Activated naive CD4-positive, alpha-beta T cell treated with anti-CD3 and anti-CD28 coated beads for 36 hours (primary cell): ENCODE data around the gene LELP1. TPM values are rescaled to one million over a fixed set of nuclear protein-coding genes. Genes with fewer than 3 reads are reported as not detected.

Experiments used
- CTCF ChIA-PET: fragments of 350-600 bp; sonication (Branson Sonifier 250); formaldehyde crosslinking; loops from one replicate; lab custom pipeline; 2021; ENCODE audit warnings: antibody characterized with exemption; lab: Charles Lee
- DNase-seq: peaks from one replicate; pipeline ENCODE4 v3.0.0-alpha.2; 2020
- H3K27ac Mint-ChIP-seq: one replicate; pipeline ENCODE4 v1.8.0; 2021; ENCODE audit warnings: mild to moderate bottlenecking, mixed read lengths
- H3K27me3 Mint-ChIP-seq: one replicate; pipeline ENCODE4 v1.8.0; 2021; ENCODE audit warnings: low read depth, mixed read lengths
- H3K36me3 Mint-ChIP-seq: one replicate; pipeline ENCODE4 v1.8.0; 2021; ENCODE audit warnings: low read depth, mixed read lengths
- H3K4me1 Mint-ChIP-seq: one replicate; pipeline ENCODE4 v1.8.0; 2021; ENCODE audit warnings: low read depth, mixed read lengths
- H3K4me3 Mint-ChIP-seq: one replicate; pipeline ENCODE4 v1.8.0; 2021; ENCODE audit warnings: mild to moderate bottlenecking, moderate library complexity, mixed read lengths
- H3K9me3 Mint-ChIP-seq: one replicate; pipeline ENCODE4 v1.8.0; 2021; ENCODE audit warnings: mixed read lengths
- intact Hi-C: fragments of 100-400 bp; cut with micrococcal nuclease; formaldehyde crosslinking; loops from one replicate; pipeline ENCODE4 v1.15.1; 2023
- total RNA-seq, 2 experiments: library from RNA; stranded (reverse); gene quantifications; one replicate each; pipeline ENCODE4 v1.2.3, GENCODE V29; 2021

The LELP1 gene
- total RNA-seq, 2 experiments from 2014 or later, result not detected

DNA sequence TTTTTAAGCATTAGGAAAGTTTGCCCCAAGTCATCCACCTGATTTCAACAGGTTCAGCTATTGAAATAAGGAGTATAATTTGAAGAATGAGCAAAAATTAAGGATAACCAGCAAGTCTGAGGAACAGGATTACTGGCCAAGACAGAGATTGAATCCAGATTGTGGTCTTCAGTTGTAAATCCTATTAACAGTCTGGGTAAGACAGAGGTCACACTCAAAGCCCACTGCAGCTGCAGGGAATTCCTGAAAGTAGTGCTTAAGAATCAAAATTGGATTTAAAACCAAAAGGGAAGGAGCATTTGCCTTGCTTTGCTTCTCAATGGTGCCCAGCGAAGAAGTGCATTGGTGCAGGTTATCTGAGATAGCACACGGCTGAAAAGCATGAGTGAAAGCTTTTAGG, 49.8 kb downstream of the LELP1 start:
- Mint-ChIP-seq H3K27ac (no peak overlapping the region), H3K4me1 (no peaks in the 10 kb centered on the region), H3K36me3 (no peaks in the 10 kb centered on the region), H3K27me3 (peaks cover 15% of the 10 kb centered on the region), H3K9me3 (no peaks in the 10 kb centered on the region), H3K4me3 (no peak overlapping the region)
- DNase-seq, result no peak
- CTCF ChIA-PET, result interaction anchor here (0.7 kb wide), 1 partner anchor 37 kb away, joined by 3 read pairs; no protein-coding TSS in a partner anchor
- intact Hi-C loops, result no loop called here

- H3K4me1 Mint-ChIP-seq, result no peaks in the 10 kb centered on the region
- no peak for DNase-seq
- H3K27ac Mint-ChIP-seq, result no peak overlapping the region
- peaks cover 15% of the 10 kb centered on the region for H3K27me3 Mint-ChIP-seq
- H3K36me3 Mint-ChIP-seq, result no peaks in the 10 kb centered on the region
- intact Hi-C loops, result no loop called here
- no peaks in the 10 kb centered on the region for H3K9me3 Mint-ChIP-seq
- CTCF ChIA-PET, result interaction anchor here (0.6 to 0.7 kb wide), 2 partner anchors 9 to 36 kb away, joined by 3 read pairs; no protein-coding TSS in a partner anchor
- H3K4me3 Mint-ChIP-seq, result no peak overlapping the region
These were observed 50.5 kb downstream of the LELP1 start for GRCh38 chr1:153253693-153254092.

Other genes with a start within 250 kb of the LELP1 start
- gene SPRR4, start 232.8 kb upstream of the LELP1 start, total RNA-seq, result not detected
- gene SPRR1A, start 219.3 kb upstream of the LELP1 start, total RNA-seq, result not detected
- gene SPRR3, start 201.7 kb upstream of the LELP1 start, total RNA-seq, result not detected
- not detected for gene SPRR1B, start 172.2 kb upstream of the LELP1 start, total RNA-seq
- not detected for gene SPRR2D, start 162.3 kb upstream of the LELP1 start, total RNA-seq
- not detected for gene SPRR2A, start 145.9 kb upstream of the LELP1 start, total RNA-seq
- gene SPRR2B, start 131.8 kb upstream of the LELP1 start, total RNA-seq, result not detected
- gene SPRR2E, start 108.9 kb upstream of the LELP1 start, total RNA-seq, result not detected
- not detected for gene SPRR2F, start 89.9 kb upstream of the LELP1 start, total RNA-seq
- not detected for gene SPRR2G, start 52.5 kb upstream of the LELP1 start, total RNA-seq
- gene PRR9, start 14.2 kb downstream of the LELP1 start, total RNA-seq, result not detected
- not detected for gene LORICRIN, start 56.3 kb downstream of the LELP1 start, total RNA-seq
- gene PGLYRP3, start 109.5 kb downstream of the LELP1 start, total RNA-seq, result not detected
- not detected for gene PGLYRP4, start 145.4 kb downstream of the LELP1 start, total RNA-seq
- 1 to 10 TPM; 1.7 to 2.6 TPM for gene S100A9, start 154.4 kb downstream of the LELP1 start, total RNA-seq
- not detected for gene S100A12, start 172.2 kb downstream of the LELP1 start, total RNA-seq
- gene S100A8, start 187.6 kb downstream of the LELP1 start, total RNA-seq, result not detected
- not detected for gene S100A7A, start 213.1 kb downstream of the LELP1 start, total RNA-seq